Stimulated activated CD8-positive, alpha-beta memory T cell treated with anti-CD3 and anti-CD28 coated beads, Interleukin-15, amount 100 ng/mL, for 4 hours (primary cell): ENCODE data around the gene FMNL2.
"Not testable (repeated sequence)": the region's sequence is repeated elsewhere in the genome, so short reads cannot be mapped to it uniquely, and the experiment has no call there.

Experiments used
- DNase-seq, 2 donors: peaks; one replicate each; pipeline ENCODE4 v3.0.0-alpha.2; 2020; ENCODE audit warnings: low read depth in 2 of 2

Gene FMNL2

GRCh38 chr2:152468899-152469692, 134.1 kb downstream of the FMNL2 start:
- DNase-seq, result no peak

GRCh38 chr2:152470861-152471854, 136.2 kb downstream of the FMNL2 start:
- no peak for DNase-seq

- DNase-seq, result no peak
Observed at GRCh38 chr2:152472481-152472887, 137.5 kb downstream of the FMNL2 start.

- no peak for DNase-seq
Observed at GRCh38 chr2:152473151-152473857, 138.3 kb downstream of the FMNL2 start.

DNA sequence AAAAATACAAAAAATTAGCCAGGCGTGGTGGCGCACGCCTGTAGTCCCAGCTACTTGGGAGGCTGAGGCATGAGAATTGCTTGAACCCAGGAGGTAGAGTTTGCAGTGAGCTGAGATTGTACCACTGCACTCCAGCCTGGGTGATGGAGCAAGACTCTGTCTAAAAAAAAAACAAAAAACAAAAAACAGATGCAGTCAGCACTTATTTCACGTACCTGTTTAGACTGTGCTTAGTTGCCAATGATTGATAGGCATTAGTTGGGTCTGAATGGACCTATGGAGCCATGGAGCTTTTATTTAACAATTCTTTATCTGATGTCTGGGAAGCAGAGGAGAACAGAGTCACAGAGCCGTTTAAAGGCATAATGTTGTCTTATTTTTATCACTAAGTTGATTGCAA, 139.5 kb downstream of the FMNL2 start:
- DNase-seq, result not testable (repeated sequence)

GRCh38 chr2:152475982-152476381, 141.0 kb downstream of the FMNL2 start:
- DNase-seq, result no peak

DNA sequence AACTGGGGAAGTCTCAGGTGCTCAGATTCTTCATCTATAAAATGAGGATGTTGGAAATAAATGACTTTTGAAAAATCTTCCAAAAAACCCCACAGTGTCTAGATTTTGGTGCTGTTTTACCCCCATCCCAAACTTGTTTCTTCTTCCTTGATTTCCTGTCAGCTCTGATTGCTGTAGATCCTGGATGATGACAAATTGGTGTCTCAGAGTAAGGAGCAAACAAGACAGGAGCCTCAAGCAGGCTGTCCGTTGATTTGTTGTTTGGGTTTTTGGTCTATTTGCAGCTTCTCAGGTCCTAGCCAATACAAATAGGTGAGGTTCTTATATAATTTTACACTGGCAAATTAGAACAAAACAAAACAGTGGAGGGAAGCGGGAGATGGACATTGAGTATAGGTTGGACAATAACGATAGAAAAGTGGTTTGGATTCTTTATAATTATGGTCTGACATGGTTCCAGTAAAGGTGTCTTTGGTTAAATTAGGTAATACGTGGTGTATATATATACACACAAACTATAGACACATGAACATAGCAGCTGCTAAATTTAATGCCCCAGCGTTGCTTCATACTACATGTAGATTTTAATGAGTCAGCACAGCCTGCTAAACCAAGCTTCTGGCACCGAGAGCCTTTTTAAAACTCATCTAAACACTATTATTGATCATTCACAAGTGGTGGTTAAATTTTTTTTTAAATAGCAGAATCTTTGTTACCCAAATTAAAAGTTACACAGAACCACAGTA, 142.5 kb downstream of the FMNL2 start:
- DNase-seq, result no peak

- DNase-seq, result no peak
Observed at GRCh38 chr2:152479282-152479681, 144.3 kb downstream of the FMNL2 start.

GRCh38 chr2:152480821-152481399, 145.9 kb downstream of the FMNL2 start:
- no peak for DNase-seq

- no peak for DNase-seq
Observed at GRCh38 chr2:152481881-152482583, 147.1 kb downstream of the FMNL2 start.

- no peak for DNase-seq
Observed at GRCh38 chr2:152483276-152484063, 148.5 kb downstream of the FMNL2 start.

DNA sequence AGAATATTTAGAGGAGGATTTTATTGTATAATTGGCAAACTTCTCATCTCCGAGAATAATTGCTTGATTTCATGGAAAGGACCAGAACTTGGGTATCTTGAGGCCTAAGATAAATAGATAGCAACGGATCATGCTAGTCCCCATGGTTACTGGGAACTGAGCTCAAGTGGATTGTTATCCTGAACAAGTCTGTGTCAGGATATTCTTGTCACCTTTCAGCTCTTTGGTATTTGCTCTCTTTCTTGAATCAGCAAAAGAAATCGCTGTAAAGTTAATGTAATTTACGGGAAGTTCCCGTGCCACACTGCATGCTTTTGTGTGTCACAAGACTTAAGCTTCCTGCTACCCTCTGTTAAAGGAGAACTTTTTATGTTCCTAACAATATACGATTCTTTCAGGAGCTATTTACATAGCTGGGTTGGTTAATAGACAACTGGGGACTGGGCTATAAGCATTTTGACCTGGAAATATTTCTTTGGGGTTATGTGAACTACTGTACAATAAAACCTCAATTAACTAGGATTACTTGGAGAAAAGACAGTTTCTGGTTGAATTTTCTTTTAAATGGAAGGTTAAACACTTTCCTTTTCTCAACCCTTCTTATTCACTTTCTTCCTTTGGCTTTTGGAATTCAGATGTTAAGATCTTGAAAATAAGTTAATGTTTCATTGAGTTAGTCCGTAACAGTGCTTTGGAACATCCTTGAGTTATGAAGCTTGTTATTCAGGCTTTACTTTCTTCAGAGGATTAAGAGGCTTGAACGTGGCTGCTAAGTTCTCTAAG, 151.2 kb downstream of the FMNL2 start:
- no peak for DNase-seq

DNA sequence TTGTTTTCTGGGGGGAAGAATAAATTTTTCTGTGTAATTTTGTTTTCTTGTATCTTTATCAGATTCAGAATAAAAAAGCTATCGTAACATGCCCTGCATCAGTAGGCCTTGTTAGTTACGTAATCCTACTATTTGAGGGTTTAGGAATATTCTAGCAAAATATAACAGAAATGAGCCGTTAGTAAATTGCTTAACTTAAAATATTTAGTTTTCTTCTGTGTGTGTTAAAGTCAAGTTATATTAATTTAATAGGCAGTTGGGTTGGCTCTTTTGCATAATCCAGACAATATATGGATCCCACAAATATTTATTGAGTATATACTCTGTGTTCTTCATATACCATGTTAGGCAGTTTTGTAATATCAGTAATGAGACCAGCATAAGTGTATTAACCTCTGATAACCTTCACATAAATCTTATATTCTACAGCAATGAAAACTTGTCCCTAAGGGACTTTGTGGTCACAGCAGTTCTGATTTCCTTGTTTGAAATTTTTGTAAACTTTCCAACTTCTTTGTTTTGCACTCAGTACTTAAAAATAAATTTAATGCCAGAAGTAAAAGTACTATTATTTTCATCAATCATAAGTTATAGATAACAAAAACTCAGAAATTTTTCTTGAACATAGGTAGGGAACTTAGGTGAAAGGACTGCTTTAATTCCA, 151.9 kb downstream of the FMNL2 start:
- DNase-seq, result no peak

DNA sequence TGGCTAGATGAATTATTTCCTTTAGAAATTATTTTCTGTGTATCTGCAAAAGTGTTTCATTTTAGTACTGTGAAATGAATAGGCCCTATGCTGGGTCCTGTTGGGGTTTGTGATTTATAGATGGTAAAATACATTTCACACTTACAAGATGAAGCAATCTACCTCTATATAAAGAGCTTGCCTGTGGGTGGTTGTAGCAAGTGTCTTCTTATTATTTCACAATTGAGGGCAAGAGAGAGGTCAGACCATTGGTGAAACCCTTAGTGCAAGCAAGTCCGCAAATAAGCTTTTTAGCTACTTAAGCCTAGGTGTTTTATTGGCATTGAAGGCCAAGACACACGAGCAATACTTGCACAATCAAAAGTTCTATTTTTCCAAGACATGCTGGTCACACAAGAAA, 153.1 kb downstream of the FMNL2 start:
- DNase-seq, result no peak

GRCh38 chr2:152489364-152489763, 154.4 kb downstream of the FMNL2 start:
- no peak for DNase-seq

GRCh38 chr2:152490686-152491455, 155.9 kb downstream of the FMNL2 start:
- no peak for DNase-seq

GRCh38 chr2:152492131-152492530, 157.2 kb downstream of the FMNL2 start:
- DNase-seq, result no peak
